Measurements from ENCODE around the gene LDLRAD4.
"Not testable (repeated sequence)": the region's sequence is repeated elsewhere in the genome, so short reads cannot be mapped to it uniquely, and the experiment has no call there.

Gene LDLRAD4

GRCh38 chr18:13313006-13313686, 94.6 kb downstream of the LDLRAD4 start:
- peak in 1 of 2 donors; percentile 15 for DNase-seq

DNA sequence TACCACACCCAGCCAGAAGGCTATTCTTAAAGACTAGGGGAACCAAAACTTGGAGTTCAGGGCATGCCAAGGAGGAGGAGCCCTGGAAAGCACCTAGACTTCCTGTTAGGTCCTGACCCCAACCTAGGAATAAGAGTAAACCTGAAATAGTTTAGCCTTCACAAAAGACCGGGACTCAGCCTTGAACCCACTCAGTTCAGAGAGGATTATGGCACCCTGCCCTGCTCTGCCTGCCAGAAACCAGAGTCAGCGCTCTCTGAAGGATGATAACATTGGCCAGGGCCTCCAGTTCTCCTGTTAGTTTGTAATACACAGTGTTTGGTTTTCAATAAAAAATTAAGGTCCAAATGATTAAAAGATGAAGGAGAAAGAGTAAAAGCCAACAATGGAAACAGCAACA, 96.4 kb downstream of the LDLRAD4 start:
- DNase-seq = no peak

GRCh38 chr18:13316063-13316462, 97.5 kb downstream of the LDLRAD4 start:
- no peak for DNase-seq

DNA sequence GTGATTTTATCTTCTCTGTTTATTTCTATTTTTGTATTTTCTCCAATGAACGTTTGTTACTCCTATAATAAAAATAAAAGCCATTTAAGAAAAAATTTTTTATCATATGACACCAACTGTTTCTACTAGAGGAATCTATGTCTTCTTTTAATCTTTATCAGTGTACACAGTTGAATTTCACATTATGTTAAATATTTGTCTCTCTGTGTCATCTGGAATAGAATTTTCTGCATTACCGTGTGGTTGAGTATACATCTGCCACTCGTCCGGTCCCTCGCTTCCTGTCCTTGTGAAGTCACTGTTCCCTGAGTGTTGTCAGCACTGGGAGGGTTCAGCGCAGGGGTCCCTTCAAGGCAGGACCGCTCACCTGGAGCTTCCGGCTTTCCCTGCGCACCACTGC, 99.2 kb downstream of the LDLRAD4 start:
- DNase-seq = no peak

DNA sequence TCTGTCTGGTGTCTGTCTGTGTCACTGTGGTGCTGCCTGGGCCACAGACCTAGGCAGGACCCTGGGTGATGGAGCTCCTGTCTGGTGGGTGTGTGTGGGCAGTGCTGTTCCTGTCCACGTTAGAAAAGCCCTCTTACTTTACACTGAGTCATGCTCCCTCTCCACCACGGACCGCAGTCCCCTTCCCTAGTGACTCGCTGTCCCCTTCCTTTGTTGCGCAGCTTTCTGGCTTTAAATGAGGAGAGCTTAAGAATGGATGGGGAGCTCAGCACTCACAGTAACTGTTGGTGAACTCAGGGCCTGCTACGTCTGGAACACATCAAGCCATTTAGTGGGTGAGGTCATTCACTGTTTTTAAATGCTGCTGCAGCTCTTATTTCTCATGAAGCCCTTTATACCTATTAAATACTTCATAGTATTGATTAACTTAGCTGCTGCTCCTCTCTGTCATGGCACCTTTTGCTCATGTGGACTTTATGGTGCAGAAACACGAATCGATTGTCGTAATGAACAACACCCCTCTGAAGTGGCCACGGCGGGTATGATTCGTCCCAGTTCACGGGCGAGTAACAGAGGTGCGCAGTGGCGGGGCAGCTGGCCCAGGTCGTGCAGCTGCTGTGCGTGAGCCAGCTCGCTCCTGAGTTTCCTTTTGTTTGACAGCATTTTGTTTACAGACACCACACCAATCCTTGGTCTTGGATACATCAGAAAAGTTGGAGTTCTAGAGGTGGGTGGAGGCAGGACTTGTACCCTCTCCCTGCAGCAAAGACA, 100.4 kb downstream of the LDLRAD4 start:
- no peak for DNase-seq

DNA sequence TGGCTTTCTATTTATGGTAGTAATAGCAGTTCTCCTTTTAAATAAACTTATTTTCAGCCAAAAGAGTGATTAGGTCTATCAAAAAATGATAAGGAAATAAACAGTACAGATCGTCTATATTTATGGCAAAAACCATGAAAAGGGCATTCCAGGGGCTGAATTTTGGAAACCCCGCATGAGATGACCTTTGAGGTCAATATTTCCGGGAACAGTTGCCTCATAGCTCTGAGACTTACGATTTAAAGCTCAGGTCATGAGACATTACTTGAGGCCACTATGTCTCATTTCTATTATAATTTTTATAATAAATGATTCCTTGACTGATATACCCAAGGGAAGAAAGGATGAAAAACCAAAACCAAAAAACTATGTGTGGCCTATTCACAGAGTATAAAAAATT, 101.1 kb downstream of the LDLRAD4 start:
- DNase-seq = no peak

DNA sequence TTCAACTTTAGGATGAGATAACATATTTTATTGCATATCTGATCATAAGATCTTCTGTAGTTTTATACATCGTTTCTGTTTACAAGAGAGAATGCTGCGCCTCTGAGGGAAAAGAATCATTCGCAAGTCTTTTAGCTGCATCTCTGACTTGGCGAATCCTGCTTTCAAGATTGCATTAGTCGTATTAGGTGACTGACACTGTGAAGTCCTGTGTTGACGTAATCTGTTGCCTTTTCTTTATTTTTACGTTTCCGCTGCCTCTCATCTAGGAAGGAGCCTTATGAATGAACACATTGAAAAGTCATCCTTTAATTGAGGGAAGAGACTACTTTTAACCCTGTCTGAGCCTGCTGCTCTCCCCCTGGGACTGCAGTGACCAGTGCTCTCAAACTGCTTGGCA, 101.5 kb downstream of the LDLRAD4 start:
- no peak for DNase-seq

DNA sequence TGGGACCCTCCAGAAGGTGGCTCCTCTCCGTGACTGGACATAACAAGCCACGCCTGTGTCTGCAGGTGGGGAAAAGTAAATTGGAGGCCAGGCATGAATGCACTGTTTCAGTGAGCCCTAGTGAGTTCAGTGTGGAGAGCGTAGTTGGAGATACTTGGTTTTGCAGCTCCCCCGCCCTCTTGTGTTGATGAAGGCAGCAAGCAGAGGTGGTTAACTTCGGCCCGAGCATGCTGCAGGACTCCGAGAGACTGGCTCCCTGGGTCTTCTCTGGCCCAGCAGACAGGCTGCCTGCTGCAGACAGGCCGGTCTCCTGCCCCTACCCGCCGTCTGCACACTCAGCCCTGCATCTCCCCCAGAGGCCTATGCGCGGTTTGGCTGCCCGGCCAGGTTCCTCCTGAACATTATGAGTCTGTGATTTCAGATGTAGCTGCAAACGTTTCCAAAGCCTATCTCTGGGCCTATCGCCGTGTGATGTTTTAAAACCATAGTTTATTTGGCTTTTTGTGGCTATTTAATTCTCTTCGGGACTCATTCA, 102.4 kb downstream of the LDLRAD4 start:
- no peak for DNase-seq

DNA sequence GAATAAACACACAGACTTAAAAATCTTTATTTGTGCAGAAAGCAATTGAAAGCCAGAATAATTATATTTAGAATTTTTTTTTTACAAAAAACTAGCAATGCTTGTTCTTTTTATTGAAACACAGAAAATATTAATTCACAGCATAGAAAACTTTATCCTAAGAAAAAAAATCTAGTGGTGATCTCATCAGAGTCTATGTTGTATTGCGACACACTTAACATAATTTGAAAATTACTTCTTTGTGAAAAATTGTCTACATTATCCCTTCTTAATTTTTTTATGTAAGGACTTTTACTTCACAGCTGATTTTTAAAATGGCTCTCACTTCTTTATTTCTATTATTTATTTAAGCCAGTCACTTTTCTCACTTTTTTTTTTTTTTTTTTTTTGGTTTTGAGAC, 103.4 kb downstream of the LDLRAD4 start:
- DNase-seq = no peak

GRCh38 chr18:13323186-13323585, 104.6 kb downstream of the LDLRAD4 start:
- no peak for DNase-seq

DNA sequence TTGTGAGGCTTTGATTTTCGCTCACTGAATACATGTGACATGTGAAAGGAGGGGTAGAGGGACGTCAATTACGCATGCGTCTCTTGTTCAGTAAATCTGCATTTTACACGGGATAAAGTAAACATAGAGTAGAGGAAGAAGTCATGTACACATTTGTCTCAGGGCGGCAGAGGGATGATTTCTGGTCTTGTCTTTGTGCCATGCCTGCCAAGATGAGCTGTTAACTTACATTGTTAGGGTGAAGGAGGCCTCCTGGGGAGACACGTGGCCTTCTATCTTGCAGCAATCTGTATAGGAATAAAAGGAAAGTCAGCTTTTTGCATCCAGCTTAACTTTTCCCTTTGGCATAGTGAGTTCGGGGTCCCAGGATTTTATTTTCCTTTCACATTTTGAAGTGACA, 106.3 kb downstream of the LDLRAD4 start:
- DNase-seq = no peak

- no peak for DNase-seq
Observed at GRCh38 chr18:13328213-13328612, 109.7 kb downstream of the LDLRAD4 start.

DNA sequence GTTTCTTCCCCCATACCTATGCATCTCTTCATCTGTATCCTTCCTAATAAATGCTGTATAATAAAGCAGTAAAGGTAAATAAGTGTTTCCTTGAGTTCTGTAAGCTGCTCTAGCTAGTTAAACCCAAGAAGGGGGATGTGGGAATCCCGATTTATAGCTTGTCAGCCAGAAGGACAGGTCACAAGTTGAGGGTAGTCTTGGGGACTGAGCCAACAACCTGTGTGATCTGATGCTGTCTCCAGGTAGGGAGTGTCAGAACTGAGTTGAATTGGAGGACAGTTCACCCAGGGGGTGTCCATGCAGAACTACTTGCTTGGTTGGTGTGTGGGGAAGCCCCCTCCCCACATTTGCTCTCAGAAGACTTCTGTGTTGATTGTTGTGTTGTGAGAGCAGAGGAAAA, 112.4 kb downstream of the LDLRAD4 start:
- no peak for DNase-seq

DNA sequence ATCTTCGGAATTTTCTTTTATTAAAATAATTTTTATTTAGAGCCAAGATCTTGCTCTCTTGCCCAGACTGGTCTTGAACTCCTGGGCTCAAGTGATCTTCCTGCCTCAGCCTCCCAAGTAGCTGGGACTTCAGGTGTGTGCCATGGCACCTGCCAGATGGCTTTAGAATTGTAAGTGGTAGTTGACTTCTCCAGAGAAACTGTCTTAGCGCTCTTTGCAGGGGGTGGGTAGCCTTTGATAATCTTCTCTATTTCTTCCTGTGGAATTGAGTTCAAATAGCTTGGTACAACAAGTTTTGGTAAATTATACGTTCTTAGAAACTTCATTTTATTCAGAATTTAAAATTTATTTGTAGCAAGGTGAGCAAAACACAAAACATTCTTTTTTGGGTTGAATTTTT, 113.3 kb downstream of the LDLRAD4 start:
- DNase-seq = no peak

DNA sequence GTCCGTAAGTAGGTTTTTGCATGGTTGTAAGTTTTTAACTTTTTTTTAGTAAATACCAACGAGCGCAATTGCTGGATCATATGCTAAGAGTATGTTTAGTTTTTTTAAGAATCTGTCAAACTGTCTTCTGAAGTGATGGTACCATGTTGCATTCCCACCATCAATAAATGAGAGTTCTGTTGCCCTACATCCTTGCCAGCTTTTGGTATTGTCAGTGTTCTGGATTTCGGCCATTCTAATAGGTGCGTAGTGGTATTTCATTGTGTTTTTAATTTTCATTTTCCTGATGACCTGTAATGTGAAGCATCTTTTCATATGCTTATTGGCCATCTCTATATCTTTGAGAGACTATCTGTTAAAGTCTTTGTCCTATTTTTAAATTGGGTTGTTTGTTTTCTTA, 114.3 kb downstream of the LDLRAD4 start:
- no peak for DNase-seq

DNA sequence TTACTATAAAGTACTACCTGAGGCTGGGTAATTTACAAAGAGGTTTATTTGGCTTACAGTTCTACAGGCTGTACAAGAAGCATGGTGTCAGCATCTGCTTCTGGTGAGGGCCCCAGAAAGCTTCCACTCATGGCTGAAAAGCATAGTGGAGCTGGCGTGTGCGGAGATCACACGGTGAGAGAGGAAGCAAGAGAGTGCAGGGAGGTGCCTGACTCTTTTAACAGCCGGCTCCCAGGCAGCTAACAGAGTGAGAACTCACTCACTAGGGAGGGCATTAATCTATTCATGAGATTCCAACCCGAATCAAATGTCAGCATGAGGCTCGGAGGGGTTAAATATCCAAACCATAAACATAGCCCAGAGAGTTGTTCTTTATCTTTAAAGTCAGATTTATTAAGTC, 117.3 kb downstream of the LDLRAD4 start:
- DNase-seq = no peak

GRCh38 chr18:13336841-13337240, 118.3 kb downstream of the LDLRAD4 start:
- DNase-seq = no peak

DNA sequence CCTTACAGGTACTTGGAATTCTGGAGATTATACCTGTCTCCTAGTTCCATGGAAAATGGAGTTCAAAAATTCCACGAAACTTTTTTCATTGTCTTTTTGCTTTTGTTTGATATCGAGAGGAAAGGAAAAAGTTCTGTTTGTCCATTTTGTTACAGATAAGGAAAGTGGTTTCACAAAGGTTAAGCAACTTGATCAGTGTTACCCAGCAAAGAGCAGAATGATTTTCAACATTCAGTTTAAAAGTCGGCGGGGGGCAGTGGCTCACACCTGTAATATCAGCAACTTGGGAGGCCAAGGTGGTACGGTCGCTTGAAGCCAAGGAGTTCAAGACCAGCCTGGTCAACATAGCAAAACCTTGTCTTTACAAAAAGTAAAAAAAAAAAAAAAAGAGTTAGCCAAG, 118.8 kb downstream of the LDLRAD4 start:
- DNase-seq = no peak

DNA sequence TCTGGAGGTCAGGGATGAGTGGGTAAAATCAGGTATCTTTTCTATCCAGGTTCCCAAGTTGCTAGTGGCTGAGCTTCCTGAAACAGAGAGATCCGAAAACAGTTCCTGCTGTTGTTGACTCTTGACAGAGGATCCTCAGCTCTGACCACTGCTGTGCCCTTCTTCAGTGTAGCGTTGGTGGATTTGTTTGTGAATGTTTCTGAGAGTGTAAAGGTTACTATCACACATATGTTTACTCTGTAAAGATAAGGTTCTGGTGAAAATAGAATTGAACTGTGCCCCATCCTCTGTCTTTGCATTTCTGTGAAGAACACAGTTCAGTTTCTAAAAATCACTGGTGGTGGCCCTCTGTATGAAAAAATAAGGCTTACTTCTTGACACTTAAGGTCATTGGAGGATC, 119.8 kb downstream of the LDLRAD4 start:
- no peak for DNase-seq

- no peak for DNase-seq
Observed at GRCh38 chr18:13339653-13340052, 121.1 kb downstream of the LDLRAD4 start.

DNA sequence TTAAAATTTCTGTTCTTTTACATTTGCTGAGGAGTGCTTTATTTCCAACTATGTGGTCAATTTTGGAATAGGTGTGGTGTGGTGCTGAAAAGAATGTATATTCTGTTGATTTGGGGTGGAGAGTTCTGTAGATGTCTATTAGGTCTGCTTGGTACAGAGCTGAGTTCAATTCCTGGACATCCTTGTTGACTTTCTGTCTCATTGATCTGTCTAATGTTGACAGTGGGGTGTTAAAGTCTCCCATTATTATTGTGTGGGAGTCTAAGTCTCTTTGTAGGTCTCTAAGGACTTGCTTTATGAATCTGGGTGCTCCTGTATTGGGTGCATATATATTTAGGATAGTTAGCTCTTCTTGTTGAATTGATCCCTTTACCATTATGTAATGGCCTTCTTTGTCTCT, 127.9 kb downstream of the LDLRAD4 start:
- DNase-seq = not testable (repeated sequence)

- no peak for DNase-seq
Observed at GRCh38 chr18:13353084-13353823, 134.7 kb downstream of the LDLRAD4 start.

DNA sequence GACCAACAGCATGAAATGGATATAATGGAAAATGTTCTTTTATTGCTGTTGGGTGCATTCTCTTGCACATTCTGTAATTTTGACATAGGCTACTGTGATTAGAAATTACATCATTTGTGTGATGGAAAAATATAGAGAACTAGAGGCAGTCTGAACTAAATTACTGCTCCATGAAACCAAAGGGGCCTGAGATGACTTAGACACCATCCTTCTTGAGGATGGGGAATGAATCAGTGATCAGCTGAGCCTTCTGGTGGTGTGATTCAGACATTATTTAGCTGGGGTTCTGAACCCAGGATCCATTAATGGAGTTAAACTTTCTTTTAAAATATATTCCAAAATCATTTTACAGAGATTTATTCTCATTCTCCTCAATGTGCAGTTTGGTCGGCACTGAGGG, 135.8 kb downstream of the LDLRAD4 start:
- no peak for DNase-seq

DNA sequence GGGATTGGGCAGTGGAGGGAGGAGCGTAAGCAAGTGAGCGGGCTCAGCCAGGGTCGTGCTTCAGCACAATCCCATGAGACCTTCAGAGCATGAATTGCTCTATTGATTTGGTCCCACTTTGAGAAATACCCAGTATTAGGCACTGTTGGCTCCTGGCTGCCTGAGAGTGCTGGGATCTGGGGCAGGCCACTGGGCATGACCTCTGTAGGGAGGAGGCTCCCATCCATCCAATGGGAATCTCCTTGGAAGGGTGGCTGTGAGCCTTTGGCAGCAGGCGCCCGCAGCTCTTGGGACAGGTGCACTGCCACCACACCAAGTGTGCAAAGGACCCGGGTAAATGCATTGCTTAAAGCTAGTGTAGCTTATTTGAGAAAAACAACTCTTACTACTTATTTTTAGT, 137.5 kb downstream of the LDLRAD4 start:
- no peak for DNase-seq
